GM12891 (cell line): ENCODE data around the gene ENDOG.

Experiments used
- DNase-seq: peaks from one replicate; pipeline ENCODE4 v3.0.0; 2011; ENCODE audit warnings: low spot score; ENCODE audit not compliant: insufficient read length
- FAIRE-seq: peaks from 2 replicates; lab custom pipeline; 2011; peaks lifted over from hg19 to GRCh38; lab: Jason Lieb, UNC
- PAX5 ChIP-seq: IDR thresholded peaks from 2 replicates; pipeline ENCODE4 v1.6.1; 2011; ENCODE audit warnings: low read length, moderate library complexity, mild to moderate bottlenecking; ENCODE audit not compliant: insufficient read depth, severe bottlenecking
- POLR2A ChIP-seq: IDR thresholded peaks from 2 replicates; pipeline ENCODE4 v1.6.1; 2011; ENCODE audit warnings: low read depth, low read length, control low read depth
- POLR2AphosphoS5 ChIP-seq: IDR thresholded peaks from 2 replicates; pipeline ENCODE4 v1.6.1; 2011; ENCODE audit warnings: low read depth, low read length, control low read depth
- POU2F2 ChIP-seq: IDR thresholded peaks from 2 replicates; pipeline ENCODE4 v1.6.1; 2011; ENCODE audit warnings: low read depth, mild to moderate bottlenecking, control low read depth, low read length, moderate library complexity
- SPI1 ChIP-seq: IDR thresholded peaks from 2 replicates; pipeline ENCODE4 v1.6.1; 2011; ENCODE audit warnings: low read depth, low read length, control low read depth
- TAF1 ChIP-seq: IDR thresholded peaks from 2 replicates; pipeline ENCODE4 v1.6.1; 2011; ENCODE audit warnings: low read depth, low read length, control low read depth

The ENDOG gene

DNA sequence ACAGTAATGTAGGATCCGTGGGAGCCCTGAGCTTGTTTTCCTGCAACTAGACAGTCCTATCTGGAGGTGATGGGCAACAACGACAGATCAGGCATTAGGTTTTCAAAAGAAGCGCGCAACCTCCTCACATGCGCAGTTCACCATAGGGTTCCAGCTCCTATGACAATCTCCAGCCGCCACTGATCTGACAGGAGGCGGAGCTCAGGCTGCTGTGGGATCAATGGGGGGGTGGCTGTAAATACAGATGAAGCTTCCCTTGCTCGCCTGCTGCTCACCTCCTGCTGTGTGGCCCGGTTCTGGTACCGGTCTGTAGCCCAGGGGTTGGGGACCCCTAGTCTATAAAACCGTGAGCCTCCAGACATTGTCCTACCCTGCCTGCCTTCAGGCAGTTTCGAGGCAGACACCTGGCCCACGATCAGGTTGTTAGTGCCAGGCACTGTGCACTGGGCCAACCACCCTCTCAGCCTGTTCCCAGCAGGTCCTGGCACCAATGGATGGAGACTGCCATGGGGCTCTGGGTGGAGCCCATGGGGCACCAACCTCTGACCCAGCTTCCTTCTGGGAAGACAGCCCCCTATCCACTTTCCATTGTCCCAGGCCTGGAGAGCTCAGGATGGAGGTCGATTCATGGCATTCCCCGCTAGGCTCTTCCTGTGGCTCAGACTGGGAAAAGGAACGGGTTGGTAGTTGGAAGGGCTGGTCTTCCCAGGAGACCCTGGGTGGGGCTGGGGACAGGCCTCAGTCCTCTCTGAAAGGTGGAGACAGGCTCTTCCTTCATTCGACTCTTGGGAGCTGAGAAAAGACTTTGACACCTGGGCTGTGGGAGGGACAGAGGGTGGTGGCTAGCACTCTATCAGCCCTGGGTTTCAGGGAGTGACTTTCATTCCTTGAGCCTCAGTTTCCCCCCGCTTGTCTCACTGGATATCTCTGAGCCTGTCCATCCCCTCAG lies 1.7 kb downstream of the ENDOG start:
- no peak for TF ChIP-seq POU2F2
- no peak for TF ChIP-seq PAX5
- TF ChIP-seq POLR2A: no peak
- no peak for TF ChIP-seq TAF1
- no peak for TF ChIP-seq SPI1
- TF ChIP-seq POLR2AphosphoS5: no peak; the same call in none of the 2 replicates
- DNase-seq (no peak), FAIRE-seq (peak; percentile 16)

DNA sequence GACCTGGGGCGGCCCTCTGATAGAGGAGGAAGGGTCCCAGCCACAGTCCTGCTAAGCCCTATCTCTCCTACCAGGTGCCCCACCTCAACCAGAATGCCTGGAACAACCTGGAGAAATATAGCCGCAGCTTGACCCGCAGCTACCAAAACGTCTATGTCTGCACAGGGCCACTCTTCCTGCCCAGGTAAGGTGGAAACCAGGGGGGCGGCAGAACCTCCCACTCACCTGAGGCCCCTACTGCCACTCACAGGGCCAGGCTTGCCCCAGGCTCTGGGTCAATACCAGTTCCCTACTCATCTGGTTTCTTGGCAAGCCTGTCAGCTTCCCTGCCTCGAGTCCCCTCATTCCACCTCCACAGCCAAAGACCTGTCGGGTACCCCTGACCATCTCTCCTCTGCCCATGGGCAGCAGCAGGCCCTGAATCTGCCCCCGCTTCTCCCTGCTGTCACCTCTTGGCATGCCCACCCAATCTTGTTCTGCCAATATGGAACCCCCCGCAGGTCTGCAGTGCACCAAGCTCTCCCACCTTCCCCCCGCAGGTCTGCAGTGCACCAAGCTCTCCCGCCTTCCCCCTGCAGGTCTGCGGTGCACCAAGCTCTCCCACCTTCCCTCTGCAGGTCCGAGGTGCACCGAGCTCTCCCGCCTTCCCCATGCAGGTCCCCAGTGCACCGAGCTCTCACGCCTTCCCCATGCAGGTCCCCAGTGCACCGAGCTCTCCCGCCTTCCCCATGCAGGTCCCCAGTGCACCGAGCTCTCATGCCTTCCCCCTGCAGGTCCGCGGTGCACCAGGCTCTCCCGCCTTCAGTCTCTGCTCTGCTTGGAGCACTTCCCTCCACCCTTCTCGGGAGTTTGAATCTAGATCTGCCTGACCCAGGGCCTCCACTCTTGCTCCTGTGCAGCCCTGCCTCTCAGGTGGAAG lies 2.6 kb downstream of the ENDOG start:
- no peak for DNase-seq
- no peak for TF ChIP-seq SPI1
- TF ChIP-seq PAX5: no peak
- no peak for TF ChIP-seq TAF1
- TF ChIP-seq POU2F2: no peak
- TF ChIP-seq POLR2A: peak; percentile 29; the same call in 1 of the 2 replicates
- TF ChIP-seq POLR2AphosphoS5: no peak

DNA sequence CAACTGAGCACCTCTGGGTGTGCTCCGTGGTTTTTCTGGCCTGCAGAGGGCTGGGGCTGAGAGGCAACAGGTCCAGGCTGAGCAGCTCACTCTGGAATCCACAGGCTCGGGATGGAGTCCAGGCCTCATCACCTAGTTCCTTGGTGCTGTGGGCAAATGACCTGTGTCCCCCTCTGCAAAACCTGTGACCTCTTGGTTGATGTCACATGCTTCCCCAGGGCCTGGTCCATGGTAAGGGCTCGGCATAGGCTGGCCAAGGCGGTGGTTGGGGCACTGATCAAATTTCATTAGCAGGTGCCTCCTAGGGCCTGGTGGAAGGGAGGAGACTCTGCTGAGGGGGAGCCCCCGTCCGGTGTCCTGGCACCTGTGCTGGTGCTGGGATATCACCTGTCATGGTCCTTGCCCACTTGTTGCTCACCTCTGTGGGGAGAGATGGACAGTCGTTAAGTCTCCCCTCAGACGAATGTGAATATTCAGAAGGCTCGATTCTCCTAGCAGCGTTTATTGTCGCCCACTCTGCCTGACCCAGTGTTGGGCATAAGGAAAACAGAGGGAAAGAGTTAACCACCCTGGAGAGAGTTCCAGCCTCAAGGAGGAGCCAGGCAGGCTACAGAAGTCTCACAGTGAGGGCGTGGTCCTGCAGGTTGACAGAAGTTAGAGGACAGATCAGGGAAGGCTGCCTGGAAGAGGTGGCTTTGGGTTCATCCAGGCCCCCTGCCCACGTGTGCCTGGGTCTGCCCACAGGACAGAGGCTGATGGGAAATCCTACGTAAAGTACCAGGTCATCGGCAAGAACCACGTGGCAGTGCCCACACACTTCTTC lies 3.5 kb downstream of the ENDOG start:
- FAIRE-seq (no peak), DNase-seq (no peak)
- TF ChIP-seq PAX5 (no peak), SPI1 (no peak), POLR2A (no peak), POLR2AphosphoS5 (no peak; the same call in 1 of the 2 replicates), TAF1 (no peak), POU2F2 (no peak)

More for the DNA sequence above, 2.6 kb downstream of the ENDOG start:
- no peak for FAIRE-seq

DNA sequence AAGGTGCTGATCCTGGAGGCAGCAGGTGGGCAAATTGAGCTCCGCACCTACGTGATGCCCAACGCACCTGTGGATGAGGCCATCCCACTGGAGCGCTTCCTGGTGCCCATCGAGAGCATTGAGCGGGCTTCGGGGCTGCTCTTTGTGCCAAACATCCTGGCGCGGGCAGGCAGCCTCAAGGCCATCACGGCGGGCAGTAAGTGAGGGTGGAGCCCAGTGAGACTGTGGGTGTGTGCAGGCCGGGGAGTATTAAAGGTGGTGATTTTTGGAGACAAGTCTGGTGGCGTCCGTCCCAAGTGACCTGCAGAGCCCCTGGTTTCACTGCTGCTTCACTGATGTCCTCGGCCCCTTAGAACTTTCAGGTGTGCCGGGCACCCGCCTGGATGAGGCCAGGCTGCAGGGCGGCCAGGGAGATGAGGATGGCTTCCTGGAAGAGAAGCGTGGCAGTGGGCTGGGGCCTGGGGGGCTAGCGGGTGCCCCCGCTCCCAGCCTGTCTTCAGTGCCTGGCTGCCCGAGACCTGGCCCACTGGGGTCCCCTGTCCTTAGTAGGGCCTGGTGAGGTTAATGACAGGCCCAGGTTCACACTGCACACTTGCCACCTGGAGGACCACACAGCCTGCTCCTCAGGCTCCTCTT lies 4.2 kb downstream of the ENDOG start:
- FAIRE-seq (no peak), DNase-seq (no peak)
- TF ChIP-seq TAF1 (no peak), POLR2A (no peak), PAX5 (no peak), POLR2AphosphoS5 (no peak), SPI1 (no peak), POU2F2 (no peak)

DNA sequence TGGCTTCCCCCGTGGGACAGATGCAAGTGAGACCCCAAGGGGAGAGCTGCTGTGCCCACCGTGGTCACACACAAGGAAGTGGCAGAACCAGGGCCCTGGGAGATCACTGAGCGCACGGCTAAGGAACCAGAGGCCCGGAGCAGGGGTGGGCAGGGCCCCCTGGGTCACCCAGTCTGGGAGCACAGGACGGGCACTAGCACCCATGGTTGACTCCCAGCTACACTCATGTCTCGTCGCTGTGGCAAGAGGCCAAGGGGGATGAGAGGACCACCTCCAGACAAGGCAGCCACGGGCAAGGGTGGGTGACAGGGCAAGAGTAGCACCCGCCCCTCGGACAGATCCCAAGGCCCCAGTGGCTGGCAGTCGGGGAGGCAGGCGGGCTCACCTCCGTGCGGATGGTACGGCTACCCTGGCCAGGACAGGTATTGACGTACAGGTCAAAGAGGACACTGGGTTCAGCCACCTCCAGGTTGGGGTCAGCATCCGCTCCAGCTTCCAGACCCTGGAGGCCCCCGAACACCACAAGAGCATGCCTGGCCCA lies 5.1 kb downstream of the ENDOG start:
- FAIRE-seq: no peak
- no peak for TF ChIP-seq TAF1
- no peak for TF ChIP-seq PAX5
- TF ChIP-seq SPI1: no peak
- TF ChIP-seq POLR2A: no peak
- no peak for TF ChIP-seq POU2F2
- DNase-seq: no peak

DNA sequence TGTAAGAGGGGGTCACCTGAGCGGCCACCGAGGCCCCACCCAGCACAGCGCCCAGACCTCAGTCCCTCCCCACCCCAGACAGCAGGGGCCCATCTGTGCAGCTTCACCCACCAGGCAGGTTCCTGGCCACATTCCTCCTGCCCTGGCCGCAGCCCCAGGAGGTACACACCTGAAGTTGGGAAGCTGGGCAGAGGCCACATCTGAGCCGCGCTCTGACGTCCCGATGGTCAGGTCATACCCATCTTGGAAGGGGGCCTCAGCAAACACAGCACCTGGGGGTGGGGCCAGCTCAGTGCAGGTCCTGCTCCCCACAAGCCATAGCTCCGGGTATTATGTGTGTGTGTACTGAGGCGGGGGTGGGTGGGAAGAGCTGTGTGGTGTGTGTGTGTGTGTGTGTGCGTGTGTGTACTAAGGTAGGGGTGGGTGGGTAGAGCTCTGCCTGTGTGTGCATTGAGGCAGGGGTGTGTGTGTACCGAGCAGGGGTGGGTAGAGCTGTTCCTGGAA lies 5.7 kb downstream of the ENDOG start:
- TF ChIP-seq SPI1: no peak
- TF ChIP-seq PAX5: no peak
- TF ChIP-seq POU2F2: no peak
- no peak for TF ChIP-seq POLR2A
- TF ChIP-seq POLR2AphosphoS5: no peak
- TF ChIP-seq TAF1: no peak
- FAIRE-seq: no peak
- DNase-seq: no peak

DNA sequence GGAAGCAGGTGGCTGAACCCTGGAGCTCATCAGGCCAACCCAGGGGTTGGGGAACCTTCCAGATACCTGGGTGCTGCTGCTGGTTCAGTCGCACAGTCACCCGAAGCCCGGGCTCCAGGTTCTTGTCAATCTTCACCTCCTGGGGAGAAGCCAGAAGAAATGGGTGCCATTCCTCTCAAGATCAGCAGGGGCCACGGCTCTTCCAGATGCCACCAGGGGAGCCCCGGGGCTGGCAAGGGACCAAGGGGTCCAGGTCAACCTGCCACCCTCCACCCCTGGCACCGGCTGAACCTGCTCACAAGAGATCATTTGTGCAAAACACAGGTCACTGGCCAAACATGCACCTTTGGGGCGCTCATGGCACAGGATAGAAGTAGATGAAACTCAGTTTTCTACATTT lies 6.6 kb downstream of the ENDOG start:
- DNase-seq: no peak
- no peak for FAIRE-seq
- no peak for TF ChIP-seq SPI1
- TF ChIP-seq POU2F2: no peak
- TF ChIP-seq PAX5: no peak
- no peak for TF ChIP-seq POLR2AphosphoS5
- TF ChIP-seq TAF1: no peak
- no peak; the same call in 1 of the 2 replicates for TF ChIP-seq POLR2A
